ENCODE results near the gene MOCS3. TPM values are rescaled to one million over a fixed set of nuclear protein-coding genes. Genes with fewer than 3 reads are reported as not detected.
A peak's percentile ranks its signal among the peaks of the same experiment; 100 is the strongest.

The MOCS3 gene
- total and polyA plus RNA-seq, 10 of the 15 experiments (the other 5 are each of a cell fraction or from before 2014, with no cell fraction given): 0.87 to 5.9 (median 3.6) TPM

DNA sequence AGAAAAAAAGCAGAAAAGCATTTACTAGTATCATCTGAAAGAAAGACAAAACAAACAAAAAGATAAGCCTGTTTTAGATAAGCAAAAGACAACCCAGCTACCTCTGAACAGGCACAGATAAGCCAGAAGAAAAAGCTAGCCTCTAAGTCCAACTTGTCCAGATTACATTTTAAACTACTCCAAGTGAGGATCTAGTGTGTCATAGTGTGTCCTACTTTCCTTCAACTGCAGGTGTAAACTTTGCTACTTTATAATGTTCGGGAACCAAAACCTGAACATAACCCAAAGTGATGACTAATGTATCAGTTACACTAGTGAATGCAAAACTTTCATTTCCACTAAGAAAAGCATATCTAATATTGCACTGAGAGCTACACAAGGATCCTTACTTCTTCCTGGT, 46.9 kb upstream of the MOCS3 start (continued):
- TF ChIP-seq, protein P1, sequence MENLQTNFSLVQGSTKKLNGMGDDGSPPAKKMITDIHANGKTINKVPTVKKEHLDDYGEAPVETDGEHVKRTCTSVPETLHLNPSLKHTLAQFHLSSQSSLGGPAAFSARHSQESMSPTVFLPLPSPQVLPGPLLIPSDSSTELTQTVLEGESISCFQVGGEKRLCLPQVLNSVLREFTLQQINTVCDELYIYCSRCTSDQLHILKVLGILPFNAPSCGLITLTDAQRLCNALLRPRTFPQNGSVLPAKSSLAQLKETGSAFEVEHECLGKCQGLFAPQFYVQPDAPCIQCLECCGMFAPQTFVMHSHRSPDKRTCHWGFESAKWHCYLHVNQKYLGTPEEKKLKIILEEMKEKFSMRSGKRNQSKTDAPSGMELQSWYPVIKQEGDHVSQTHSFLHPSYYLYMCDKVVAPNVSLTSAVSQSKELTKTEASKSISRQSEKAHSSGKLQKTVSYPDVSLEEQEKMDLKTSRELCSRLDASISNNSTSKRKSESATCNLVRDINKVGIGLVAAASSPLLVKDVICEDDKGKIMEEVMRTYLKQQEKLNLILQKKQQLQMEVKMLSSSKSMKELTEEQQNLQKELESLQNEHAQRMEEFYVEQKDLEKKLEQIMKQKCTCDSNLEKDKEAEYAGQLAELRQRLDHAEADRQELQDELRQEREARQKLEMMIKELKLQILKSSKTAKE (IDR thresholded peaks at IDR 0.05; ENCODE audit: low read depth, poor library complexity, severe bottlenecking): no peak
- TF ChIP-seq NFYB (IDR thresholded peaks at IDR 0.05; ENCODE audit: insufficient read depth, low read depth, low read length): no peak
- TF ChIP-seq CREM (IDR thresholded peaks at IDR 0.05; ENCODE audit: low read depth): peak; percentile 19; the same call in 1 of the 2 replicates
- TF ChIP-seq WRNIP1 (IDR thresholded peaks at IDR 0.05; ENCODE audit: borderline replicate concordance, low read depth, low read length): no peak
- no peak for TF ChIP-seq JUND (IDR thresholded peaks at IDR 0.05; ENCODE audit: low read depth, low read length)
- TF ChIP-seq, protein P2, sequence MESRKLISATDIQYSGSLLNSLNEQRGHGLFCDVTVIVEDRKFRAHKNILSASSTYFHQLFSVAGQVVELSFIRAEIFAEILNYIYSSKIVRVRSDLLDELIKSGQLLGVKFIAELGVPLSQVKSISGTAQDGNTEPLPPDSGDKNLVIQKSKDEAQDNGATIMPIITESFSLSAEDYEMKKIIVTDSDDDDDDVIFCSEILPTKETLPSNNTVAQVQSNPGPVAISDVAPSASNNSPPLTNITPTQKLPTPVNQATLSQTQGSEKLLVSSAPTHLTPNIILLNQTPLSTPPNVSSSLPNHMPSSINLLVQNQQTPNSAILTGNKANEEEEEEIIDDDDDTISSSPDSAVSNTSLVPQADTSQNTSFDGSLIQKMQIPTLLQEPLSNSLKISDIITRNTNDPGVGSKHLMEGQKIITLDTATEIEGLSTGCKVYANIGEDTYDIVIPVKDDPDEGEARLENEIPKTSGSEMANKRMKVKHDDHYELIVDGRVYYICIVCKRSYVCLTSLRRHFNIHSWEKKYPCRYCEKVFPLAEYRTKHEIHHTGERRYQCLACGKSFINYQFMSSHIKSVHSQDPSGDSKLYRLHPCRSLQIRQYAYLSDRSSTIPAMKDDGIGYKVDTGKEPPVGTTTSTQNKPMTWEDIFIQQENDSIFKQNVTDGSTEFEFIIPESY (IDR thresholded peaks at IDR 0.05): no peak
- no peak for TF ChIP-seq ZNF24 (IDR thresholded peaks at IDR 0.05)
- no peak for TF ChIP-seq EGR1 (IDR thresholded peaks at IDR 0.05; ENCODE audit: borderline replicate concordance in 1 of 2, low read depth in 2 of 2, low read length in 2 of 2)
- TF ChIP-seq, protein P3, sequence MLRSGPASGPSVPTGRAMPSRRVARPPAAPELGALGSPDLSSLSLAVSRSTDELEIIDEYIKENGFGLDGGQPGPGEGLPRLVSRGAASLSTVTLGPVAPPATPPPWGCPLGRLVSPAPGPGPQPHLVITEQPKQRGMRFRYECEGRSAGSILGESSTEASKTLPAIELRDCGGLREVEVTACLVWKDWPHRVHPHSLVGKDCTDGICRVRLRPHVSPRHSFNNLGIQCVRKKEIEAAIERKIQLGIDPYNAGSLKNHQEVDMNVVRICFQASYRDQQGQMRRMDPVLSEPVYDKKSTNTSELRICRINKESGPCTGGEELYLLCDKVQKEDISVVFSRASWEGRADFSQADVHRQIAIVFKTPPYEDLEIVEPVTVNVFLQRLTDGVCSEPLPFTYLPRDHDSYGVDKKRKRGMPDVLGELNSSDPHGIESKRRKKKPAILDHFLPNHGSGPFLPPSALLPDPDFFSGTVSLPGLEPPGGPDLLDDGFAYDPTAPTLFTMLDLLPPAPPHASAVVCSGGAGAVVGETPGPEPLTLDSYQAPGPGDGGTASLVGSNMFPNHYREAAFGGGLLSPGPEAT (IDR thresholded peaks at IDR 0.05; ENCODE audit: low read depth): no peak
- no peak for TF ChIP-seq SUZ12 (IDR thresholded peaks at IDR 0.05; ENCODE audit: unreplicated experiment)
- no peak for TF ChIP-seq CHD1 (IDR thresholded peaks at IDR 0.05; ENCODE audit: low read depth, low read length)
- no peak for TF ChIP-seq CHD4 (IDR thresholded peaks at IDR 0.05)
- TF ChIP-seq, protein P4, sequence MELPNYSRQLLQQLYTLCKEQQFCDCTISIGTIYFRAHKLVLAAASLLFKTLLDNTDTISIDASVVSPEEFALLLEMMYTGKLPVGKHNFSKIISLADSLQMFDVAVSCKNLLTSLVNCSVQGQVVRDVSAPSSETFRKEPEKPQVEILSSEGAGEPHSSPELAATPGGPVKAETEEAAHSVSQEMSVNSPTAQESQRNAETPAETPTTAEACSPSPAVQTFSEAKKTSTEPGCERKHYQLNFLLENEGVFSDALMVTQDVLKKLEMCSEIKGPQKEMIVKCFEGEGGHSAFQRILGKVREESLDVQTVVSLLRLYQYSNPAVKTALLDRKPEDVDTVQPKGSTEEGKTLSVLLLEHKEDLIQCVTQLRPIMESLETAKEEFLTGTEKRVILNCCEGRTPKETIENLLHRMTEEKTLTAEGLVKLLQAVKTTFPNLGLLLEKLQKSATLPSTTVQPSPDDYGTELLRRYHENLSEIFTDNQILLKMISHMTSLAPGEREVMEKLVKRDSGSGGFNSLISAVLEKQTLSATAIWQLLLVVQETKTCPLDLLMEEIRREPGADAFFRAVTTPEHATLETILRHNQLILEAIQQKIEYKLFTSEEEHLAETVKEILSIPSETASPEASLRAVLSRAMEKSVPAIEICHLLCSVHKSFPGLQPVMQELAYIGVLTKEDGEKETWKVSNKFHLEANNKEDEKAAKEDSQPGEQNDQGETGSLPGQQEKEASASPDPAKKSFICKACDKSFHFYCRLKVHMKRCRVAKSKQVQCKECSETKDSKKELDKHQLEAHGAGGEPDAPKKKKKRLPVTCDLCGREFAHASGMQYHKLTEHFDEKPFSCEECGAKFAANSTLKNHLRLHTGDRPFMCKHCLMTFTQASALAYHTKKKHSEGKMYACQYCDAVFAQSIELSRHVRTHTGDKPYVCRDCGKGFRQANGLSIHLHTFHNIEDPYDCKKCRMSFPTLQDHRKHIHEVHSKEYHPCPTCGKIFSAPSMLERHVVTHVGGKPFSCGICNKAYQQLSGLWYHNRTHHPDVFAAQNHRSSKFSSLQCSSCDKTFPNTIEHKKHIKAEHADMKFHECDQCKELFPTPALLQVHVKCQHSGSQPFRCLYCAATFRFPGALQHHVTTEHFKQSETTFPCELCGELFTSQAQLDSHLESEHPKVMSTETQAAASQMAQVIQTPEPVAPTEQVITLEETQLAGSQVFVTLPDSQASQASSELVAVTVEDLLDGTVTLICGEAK (IDR thresholded peaks at IDR 0.05; ENCODE audit: borderline replicate concordance): no peak
- peak; percentile 22; the same call in 1 of the 2 replicates for TF ChIP-seq RUNX3 (IDR thresholded peaks at IDR 0.05; ENCODE audit: low read length)
- TF ChIP-seq ETV6 (conservative IDR thresholded peaks at IDR 0.05 in 1 of 2, IDR thresholded peaks at IDR 0.05 in 1 of 2; ENCODE audit: borderline replicate concordance in 1 of 2, low read depth in 1 of 2): 0 out of 4 replicates have a peak, but pooled peaks of 1 of the 2 experiments have one; percentile 22
- TF ChIP-seq, protein P5, sequence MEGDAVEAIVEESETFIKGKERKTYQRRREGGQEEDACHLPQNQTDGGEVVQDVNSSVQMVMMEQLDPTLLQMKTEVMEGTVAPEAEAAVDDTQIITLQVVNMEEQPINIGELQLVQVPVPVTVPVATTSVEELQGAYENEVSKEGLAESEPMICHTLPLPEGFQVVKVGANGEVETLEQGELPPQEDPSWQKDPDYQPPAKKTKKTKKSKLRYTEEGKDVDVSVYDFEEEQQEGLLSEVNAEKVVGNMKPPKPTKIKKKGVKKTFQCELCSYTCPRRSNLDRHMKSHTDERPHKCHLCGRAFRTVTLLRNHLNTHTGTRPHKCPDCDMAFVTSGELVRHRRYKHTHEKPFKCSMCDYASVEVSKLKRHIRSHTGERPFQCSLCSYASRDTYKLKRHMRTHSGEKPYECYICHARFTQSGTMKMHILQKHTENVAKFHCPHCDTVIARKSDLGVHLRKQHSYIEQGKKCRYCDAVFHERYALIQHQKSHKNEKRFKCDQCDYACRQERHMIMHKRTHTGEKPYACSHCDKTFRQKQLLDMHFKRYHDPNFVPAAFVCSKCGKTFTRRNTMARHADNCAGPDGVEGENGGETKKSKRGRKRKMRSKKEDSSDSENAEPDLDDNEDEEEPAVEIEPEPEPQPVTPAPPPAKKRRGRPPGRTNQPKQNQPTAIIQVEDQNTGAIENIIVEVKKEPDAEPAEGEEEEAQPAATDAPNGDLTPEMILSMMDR (IDR thresholded peaks at IDR 0.05 in 2 of 3, conservative IDR thresholded peaks at IDR 0.05 in 1 of 3; ENCODE audit: control insufficient read depth in 2 of 3, extremely low read depth in 1 of 3, insufficient read depth in 1 of 3, low read depth in 3 of 3, low read length in 3 of 3): no peak
- TF ChIP-seq PAX8 (IDR thresholded peaks at IDR 0.05): no peak
- TF ChIP-seq BCL11A (IDR thresholded peaks at IDR 0.05; ENCODE audit: low read depth, low read length): no peak
